Esophagus muscularis mucosa (tissue), 3 donors: ENCODE measurements around the gene ARHGAP6.
A peak's percentile ranks its signal among the peaks of the same experiment; 100 is the strongest.

Experiments used
- CTCF ChIP-seq, 3 experiments: fragments of 200-600 bp in 2 of 3; fragments of 450-650 bp in 1 of 3; sonication (generic) in 2 of 3; IDR thresholded peaks; one replicate each; pipeline ENCODE4 v1.5.1; 2017 to 2019; ENCODE audit warnings: antibody characterized with exemption in 3 of 3, mild to moderate bottlenecking in 2 of 3, moderate library complexity in 1 of 3
- POLR2A ChIP-seq: fragments of 450-650 bp; IDR thresholded peaks from one replicate; pipeline ENCODE4 v1.6.1; 2017; ENCODE audit warnings: antibody characterized with exemption, moderate library complexity, mild to moderate bottlenecking, low read depth
- POLR2AphosphoS5 ChIP-seq, 2 donors: sonication (generic); formaldehyde crosslinking; IDR thresholded peaks; one replicate each; pipeline ENCODE4 v1.6.1; 2017; ENCODE audit warnings: antibody characterized with exemption in 2 of 2

DNA sequence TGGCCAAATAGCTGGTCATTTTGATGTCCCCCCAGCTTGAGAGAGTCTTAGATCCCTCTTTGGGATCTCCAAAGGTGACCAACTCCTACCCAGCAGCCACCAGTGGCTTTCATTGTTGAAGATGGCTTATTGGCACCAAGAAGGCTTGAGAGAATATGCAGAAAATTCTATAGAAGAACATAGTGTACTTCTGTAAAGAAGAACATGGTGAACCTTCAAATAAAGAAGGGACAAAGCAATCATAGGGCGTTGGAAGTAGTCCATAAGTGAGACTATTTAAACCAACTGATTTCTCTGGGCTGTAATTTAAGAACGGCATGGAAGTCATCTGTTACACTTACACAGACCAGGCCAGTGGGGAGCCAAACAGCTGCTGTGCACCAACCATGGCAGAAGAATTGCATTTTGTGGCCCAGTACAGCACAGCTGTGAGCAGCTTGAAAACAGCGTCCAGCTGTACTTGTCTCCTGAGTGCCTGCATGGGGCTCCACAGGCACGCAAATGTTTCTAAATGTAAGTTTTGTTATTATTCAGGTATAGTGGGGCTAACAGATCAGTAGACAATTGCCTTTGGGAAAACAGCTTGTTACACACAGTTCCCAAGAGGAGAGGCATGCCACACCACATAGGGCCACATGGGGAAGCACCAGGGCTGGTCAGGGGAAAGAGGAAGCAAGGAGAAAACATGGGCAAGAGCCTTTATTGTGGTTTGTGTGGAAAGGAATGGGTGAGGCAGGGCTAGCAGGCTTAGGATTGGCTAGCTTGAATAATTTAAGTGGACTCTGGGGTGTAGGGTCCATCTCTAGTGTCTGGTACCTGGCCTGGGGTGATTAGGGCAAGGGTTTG is 125.0 kb downstream of the ARHGAP6 start:
- TF ChIP-seq CTCF (IDR thresholded peaks at IDR 0.05) (peak in 1 of 3 experiments; percentile 17), POLR2AphosphoS5 (IDR thresholded peaks at IDR 0.05) (no peak), POLR2A (no peak)
